K562 (cell line): Measurements from ENCODE around the gene ADRB2. TPM values are rescaled to one million over a fixed set of nuclear protein-coding genes. Genes with fewer than 3 reads are reported as not detected.

ENCODE experiments used
- ATAC-seq: fragments of 200-7000 bp; cut with Tn5 transposase; 3 replicates; pipeline ENCODE4 v1.9.1; 2020; ENCODE audit warnings: moderate library complexity
- BruUV-seq: library from RNA; stranded (reverse); fragments of 400-500 nt; replicated peaks from 2 replicates; lab custom pipeline; 2021; lab: Mats Ljungman, UMichigan
- CTCF ChIA-PET: fragments of 300-600 bp; formaldehyde crosslinking; extraction: SDS; loops from one replicate; lab custom pipeline; 2021; ENCODE audit warnings: low intra/inter-chr PET ratio; lab: Yijun Ruan, JAX
- POLR2A ChIA-PET: fragments of 300-600, 350-650 bp; sonication (Branson Sonifier 250); formaldehyde crosslinking; extraction: SDS; loops from one replicate; lab custom pipeline; 2021; ENCODE audit warnings: antibody characterized with exemption, inconsistent platforms; lab: Yijun Ruan, JAX
- DNase-seq, 4 experiments: peaks; one replicate each; pipeline versions ENCODE4 v3.0.0 to v3.0.0-alpha.2; 2011 to 2018; ENCODE audit warnings: low spot score in 3 of 4, mixed read lengths in 3 of 4; ENCODE audit errors: extremely low read depth in 1 of 4
- FAIRE-seq: peaks from 2 replicates; lab custom pipeline; 2011; peaks lifted over from hg19 to GRCh38; lab: Jason Lieb, UNC
- H2AFZ ChIP-seq: 2 replicates; pipeline ENCODE4 v1.6.0; 2011; ENCODE audit warnings: low read depth, low read length, control low read depth, inconsistent platforms
- H3K27ac ChIP-seq: fragments of 200-600 bp; 3 replicates; pipeline ENCODE4 v1.8.0; 2011; ENCODE audit warnings: low read depth, mild to moderate bottlenecking, control low read depth, inconsistent platforms, low read length, moderate library complexity, mixed read lengths; ENCODE audit errors: extremely low read depth
- H3K27me3 ChIP-seq, 2 experiments: fragments of 300-600 bp in 1 of 2; 2 replicates in 1 of 2; 3 replicates in 1 of 2; pipeline versions ENCODE4 v1.6.0 to v1.8.0; 2011; ENCODE audit warnings: inconsistent platforms in 2 of 2, low read length in 2 of 2, mild to moderate bottlenecking in 1 of 2, mixed read lengths in 1 of 2, moderate library complexity in 1 of 2; ENCODE audit not compliant: control insufficient read depth in 2 of 2, insufficient read depth in 2 of 2
- H3K36me3 ChIP-seq: fragments of 300-600 bp; 3 replicates; pipeline ENCODE4 v1.8.0; 2011; ENCODE audit warnings: mild to moderate bottlenecking, low read length, inconsistent platforms; ENCODE audit not compliant: control insufficient read depth, insufficient read depth
- H3K4me1 ChIP-seq, 2 experiments: fragments of 200-600 bp in 1 of 2; replicated peaks in 1 of 2; 2 replicates in 1 of 2; 3 replicates in 1 of 2; pipeline versions ENCODE4 v1.5.1 to v1.8.0; 2011; ENCODE audit warnings: inconsistent platforms in 2 of 2, low read length in 2 of 2, mild to moderate bottlenecking in 1 of 2, mixed read lengths in 1 of 2, moderate library complexity in 1 of 2; ENCODE audit not compliant: control insufficient read depth in 2 of 2, insufficient read depth in 2 of 2
- H3K4me2 ChIP-seq: 2 replicates; pipeline ENCODE4 v1.6.1; 2011; ENCODE audit warnings: low read length, control low read depth, inconsistent platforms, mixed read lengths; ENCODE audit not compliant: insufficient read depth
- H3K4me3 ChIP-seq: fragments of 200-600 bp; sonication (generic), shearing (Covaris generic); 2 replicates; pipeline ENCODE4 v1.5.1; 2016; ENCODE audit warnings: control low read depth, inconsistent platforms
- H3K79me2 ChIP-seq: fragments of 200-600 bp; 3 replicates; pipeline ENCODE4 v1.8.0; 2011; ENCODE audit warnings: low read length, inconsistent platforms; ENCODE audit not compliant: control insufficient read depth, insufficient read depth
- H3K9ac ChIP-seq, 2 experiments: 2 replicates each; pipeline versions ENCODE4 v1.6.0 to v1.6.1; 2011; ENCODE audit warnings: low read depth in 2 of 2, low read length in 2 of 2, control low read depth in 1 of 2, inconsistent platforms in 1 of 2, mild to moderate bottlenecking in 1 of 2, mixed read lengths in 1 of 2; ENCODE audit not compliant: insufficient read depth in 1 of 2
- H3K9me1 ChIP-seq: one replicate; pipeline ENCODE4 v1.6.0; 2011; ENCODE audit warnings: inconsistent platforms, mild to moderate bottlenecking, low read length, moderate library complexity; ENCODE audit not compliant: control insufficient read depth, insufficient read depth
- H3K9me3 ChIP-seq: replicated peaks from 2 replicates; pipeline ENCODE4 v1.5.1; 2011; ENCODE audit warnings: low read depth, low read length, inconsistent platforms; ENCODE audit not compliant: control insufficient read depth, insufficient read depth
- H4K20me1 ChIP-seq: replicated peaks from 2 replicates; pipeline ENCODE4 v1.6.1; 2011; ENCODE audit warnings: low read length, inconsistent platforms, mixed read lengths; ENCODE audit not compliant: control insufficient read depth, insufficient read depth
- ARHGAP35 ChIP-seq: fragments of 450-650 bp; IDR thresholded peaks from 2 replicates; pipeline ENCODE4 v1.6.1; 2018; ENCODE audit not compliant: partially characterized antibody
- CCAR2 ChIP-seq: fragments of 200-400 bp; formaldehyde crosslinking; IDR thresholded peaks from 2 replicates; pipeline ENCODE4 v1.6.1; 2017; ENCODE audit warnings: mild to moderate bottlenecking, low read depth, low read length
- CHD2 ChIP-seq: IDR thresholded peaks from 2 replicates; pipeline ENCODE4 v1.6.1; 2011; ENCODE audit warnings: low read depth, low read length
- HDAC2 ChIP-seq: fragments of 450-650 bp; IDR thresholded peaks from 2 replicates; pipeline ENCODE4 v1.6.1; 2016; ENCODE audit warnings: mild to moderate bottlenecking
- HNRNPL ChIP-seq: fragments of 200-400 bp; formaldehyde crosslinking; IDR thresholded peaks from 2 replicates; pipeline ENCODE4 v1.6.1; 2017; ENCODE audit warnings: low read depth, mild to moderate bottlenecking, low read length
- ILF3 ChIP-seq: fragments of 450-650 bp; IDR thresholded peaks from 2 replicates; pipeline ENCODE4 v1.6.1; 2018; ENCODE audit warnings: antibody characterized with exemption, mild to moderate bottlenecking, moderate library complexity, borderline replicate concordance
- NFE2L1 ChIP-seq: fragments of 450-650 bp; IDR thresholded peaks from 2 replicates; pipeline ENCODE4 v1.6.1; 2016; ENCODE audit warnings: missing genetic modification characterization, low read depth, mild to moderate bottlenecking, missing compliant biosample characterization, moderate library complexity, borderline replicate concordance
- RBM15 ChIP-seq: fragments of 200-400 bp; formaldehyde crosslinking; IDR thresholded peaks from 2 replicates; pipeline ENCODE4 v1.6.1; 2018; ENCODE audit warnings: mild to moderate bottlenecking, low read length, moderate library complexity; ENCODE audit not compliant: insufficient read depth
- RBM34 ChIP-seq: fragments of 200-400 bp; formaldehyde crosslinking; IDR thresholded peaks from 2 replicates; pipeline ENCODE4 v1.6.1; 2018; ENCODE audit warnings: low read length, borderline replicate concordance; ENCODE audit not compliant: insufficient read depth
- RFX7 ChIP-seq: fragments of 250-450 bp; sonication (Bioruptor Pico); IDR thresholded peaks from 2 replicates; pipeline ENCODE4 v1.5.1; 2021; ENCODE audit warnings: mild to moderate bottlenecking
- SETDB1 ChIP-seq: IDR thresholded peaks from one replicate; pipeline ENCODE4 v1.6.1; 2012; ENCODE audit warnings: low read length, control low read depth, inconsistent platforms
- SIX5 ChIP-seq, 2 experiments: IDR thresholded peaks; 2 replicates each; pipeline ENCODE4 v1.6.1; 2011; ENCODE audit warnings: low read length in 2 of 2, borderline replicate concordance in 1 of 2, low read depth in 1 of 2, mild to moderate bottlenecking in 1 of 2, moderate library complexity in 1 of 2; ENCODE audit not compliant: insufficient read depth in 1 of 2
- ZBTB34 ChIP-seq: fragments of 250-450 bp; sonication (Bioruptor Pico); IDR thresholded peaks from 2 replicates; pipeline ENCODE4 v1.8.0; 2021; ENCODE audit warnings: mild to moderate bottlenecking, moderate library complexity
- ZNF212 ChIP-seq: fragments of 450-650 bp; formaldehyde crosslinking; IDR thresholded peaks from 2 replicates; pipeline ENCODE4 v1.4.0; 2020; ENCODE audit warnings: mild to moderate bottlenecking
- ZNF354B ChIP-seq: fragments of 250-450 bp; sonication (Bioruptor Pico); IDR thresholded peaks from 2 replicates; pipeline ENCODE4 v1.4.0; 2020
- ZNF764 ChIP-seq: fragments of 250-450 bp; sonication (Bioruptor Pico); IDR thresholded peaks from 2 replicates; pipeline ENCODE4 v1.4.0; 2020; ENCODE audit warnings: low read depth, mild to moderate bottlenecking, moderate library complexity
- WGBS: fragments of 100-300 bp; shearing (Covaris generic); methylation state at CpG from one replicate; pipeline ENCODE4 v1.1.6; 2016; ENCODE audit warnings: low coverage, mixed read lengths; ENCODE audit not compliant: insufficient coverage; ENCODE audit errors: missing lambda C conversion rate; 5-methylcytosine and 5-hydroxymethylcytosine counted together
- in situ Hi-C: fragments of 300-500 bp; cut with MboI; formaldehyde crosslinking; loops from 4 replicates; pipeline ENCODE4 v1.15.0; 2018; ENCODE audit warnings: inconsistent platforms, mixed read lengths
- intact Hi-C: fragments of 100-400 bp; cut with micrococcal nuclease; formaldehyde crosslinking; loops from 2 replicates; pipeline ENCODE4 v1.14.2; 2022
- polyA plus RNA-seq, 8 experiments: library from polyadenylated mRNA; depleted of rRNA in 4 of 8; stranded (reverse) in 5 of 8; unstranded in 3 of 8; fragments of >200 nt; fragmentation: Nextera tagmentation in 2 of 8; fragmentation: Illumina TruSeq in 1 of 8; extraction: Ambion mirVana in 2 of 8; extraction: Trizol in 1 of 8; gene quantifications; 2 replicates each; pipeline versions ENCODE4 v1.2.1 to v1.2.3, GENCODE V29; 2011 to 2014; ENCODE audit warnings: inconsistent platforms in 1 of 8, missing spikeins in 1 of 8
- total RNA-seq, 7 experiments: library from RNA; depleted of rRNA in 6 of 7; stranded (reverse); fragments of >200 nt in 6 of 7; fragmentation: Illumina TruSeq in 2 of 7; extraction: Trizol in 2 of 7; gene quantifications; 2 replicates each; pipeline versions ENCODE4 v1.2.1 to v1.2.3, GENCODE V29; 2011 to 2021; ENCODE audit warnings: low replicate concordance in 1 of 7

ADRB2 gene
- total and polyA plus RNA-seq, 9 of the 15 experiments (the other 6 are each of a cell fraction or from before 2014, with no cell fraction given): 0.01 to 0.18 (median 0.04) TPM; not detected in 2

- 0% methylated on average over 3 of the region's 3 CpGs for WGBS
- H3K9me3 ChIP-seq: no peaks in the 10 kb centered on the region; the same call in 1 of the 2 replicates
- TF ChIP-seq ARHGAP35 (no peak), ZNF212 (CRISPR knock-in tag) (no peak), SETDB1 (no peak)
- intact Hi-C loops (no loop called here), in situ Hi-C loops (no loop called here)
- H2AFZ ChIP-seq: no peak overlapping the region
- H3K79me2 ChIP-seq: no peaks in the 10 kb centered on the region
- H3K27me3 ChIP-seq: peaks cover 2 to 27% of the 10 kb centered on the region in 2 experiments; a peak in 3 of 5 replicates
- ChIA-PET CTCF (no interaction called here), POLR2A (interaction anchor here (1.8 kb wide), 1 partner anchor 9 kb away, joined by 7 read pairs; no protein-coding TSS in a partner anchor)
- H3K4me2 ChIP-seq: no peak overlapping the region
- H3K9ac ChIP-seq: no peak overlapping the region
- no peak for FAIRE-seq
- no TSS peak for BruUV-seq
- no peaks in the 10 kb centered on the region for H3K9me1 ChIP-seq
- no peaks in the 10 kb centered on the region for H3K4me1 ChIP-seq
- no peaks in the 10 kb centered on the region for H4K20me1 ChIP-seq
- no peak for DNase-seq
- H3K36me3 ChIP-seq: no peaks in the 10 kb centered on the region
- H3K27ac ChIP-seq: no peak overlapping the region
- H3K4me3 ChIP-seq: no peak overlapping the region
- ATAC-seq: no peak
These were observed 15.1 kb downstream of the ADRB2 start for GRCh38 chr5:148841519-148841918.

GRCh38 chr5:148842161-148842560 is 15.8 kb downstream of the ADRB2 start:
- Histone ChIP-seq H3K4me1 (no peaks in the 10 kb centered on the region), H3K36me3 (no peaks in the 10 kb centered on the region), H2AFZ (no peak overlapping the region), H3K79me2 (no peaks in the 10 kb centered on the region), H4K20me1 (no peaks in the 10 kb centered on the region), H3K4me2 (no peak overlapping the region), H3K4me3 (no peak overlapping the region), H3K9me3 (no peaks in the 10 kb centered on the region; the same call in 1 of the 2 replicates), H3K9ac (no peak overlapping the region), H3K27me3 (peaks cover 2 to 27% of the 10 kb centered on the region in 2 experiments; a peak in 3 of 5 replicates), H3K27ac (no peak overlapping the region), H3K9me1 (no peaks in the 10 kb centered on the region)
- no peak for FAIRE-seq
- no peak for ATAC-seq
- ChIA-PET CTCF (no interaction called here), POLR2A (interaction anchor here (1.8 kb wide), 1 partner anchor 10 kb away, joined by 7 read pairs; no protein-coding TSS in a partner anchor)
- WGBS: 0% methylated on average over 2 of the region's 2 CpGs
- DNase-seq: no peak
- BruUV-seq: no TSS peak
- in situ Hi-C loops: no loop called here
- TF ChIP-seq RFX7 (CRISPR knock-in tag) (no peak), CHD2 (no peak), RBM34 (no peak), ZNF354B (CRISPR knock-in tag) (no peak), NFE2L1 (no peak), HDAC2 (no peak), ZBTB34 (CRISPR knock-in tag) (no peak), SIX5 (IDR thresholded peaks at IDR 0.05; ENCODE audit: borderline replicate concordance in 1 of 2, insufficient read depth in 1 of 2, low read depth in 1 of 2, low read length in 2 of 2) (no peak), HNRNPL (no peak), ZNF764 (no peak), ILF3 (no peak), RBM15 (no peak), CCAR2 (no peak)
- intact Hi-C loops: no loop called here
